Activated CD8-positive, alpha-beta T cell treated with anti-CD3 and anti-CD28 coated beads, Interleukin-2, amount 10 ng/mL, durations not matched to agents 7 days and 5 days (primary cell): ENCODE measurements around the gene RNF208. TPM values are rescaled to one million over a fixed set of nuclear protein-coding genes. Genes with fewer than 3 reads are reported as not detected.
"Not testable (repeated sequence)": the region's sequence is repeated elsewhere in the genome, so short reads cannot be mapped to it uniquely, and the experiment has no call there.

Experiments used
- ATAC-seq: fragments of 150-1000 bp; cut with Tn5 transposase; one replicate; pipeline ENCODE4 v1.10.0; 2021; ENCODE audit warnings: moderate library complexity
- CTCF ChIA-PET: fragments of 350-600 bp; sonication (Branson Sonifier 250); formaldehyde crosslinking; loops from one replicate; lab custom pipeline; 2021; ENCODE audit warnings: antibody characterized with exemption; lab: Charles Lee
- POLR2A ChIA-PET: fragments of 350-600 bp; sonication (Branson Sonifier 250); formaldehyde crosslinking; loops from one replicate; lab custom pipeline; 2021; ENCODE audit warnings: antibody characterized with exemption; lab: Charles Lee
- DNase-seq: peaks from one replicate; pipeline ENCODE4 v3.0.0-alpha.2; 2020
- H3K27ac Mint-ChIP-seq: one replicate; pipeline ENCODE4 v1.8.0; 2021; ENCODE audit warnings: mild to moderate bottlenecking, mixed read lengths
- H3K27me3 Mint-ChIP-seq: one replicate; pipeline ENCODE4 v1.8.0; 2021; ENCODE audit warnings: low read depth, mixed read lengths
- H3K36me3 Mint-ChIP-seq: one replicate; pipeline ENCODE4 v1.8.0; 2021; ENCODE audit warnings: low read depth, mixed read lengths
- H3K4me1 Mint-ChIP-seq: one replicate; pipeline ENCODE4 v1.8.0; 2021; ENCODE audit warnings: low read depth, mixed read lengths
- H3K4me3 Mint-ChIP-seq: one replicate; pipeline ENCODE4 v1.8.0; 2021; ENCODE audit warnings: mild to moderate bottlenecking, mixed read lengths
- H3K9me3 Mint-ChIP-seq: one replicate; pipeline ENCODE4 v1.8.0; 2022; ENCODE audit warnings: mixed read lengths; ENCODE audit not compliant: insufficient read depth
- total RNA-seq, 2 experiments: library from RNA; stranded (reverse); gene quantifications; one replicate each; pipeline ENCODE4 v1.2.3, GENCODE V29; 2021

Gene RNF208
- total RNA-seq, 2 experiments from 2014 or later, result 3.6 to 4.5 TPM

DNA sequence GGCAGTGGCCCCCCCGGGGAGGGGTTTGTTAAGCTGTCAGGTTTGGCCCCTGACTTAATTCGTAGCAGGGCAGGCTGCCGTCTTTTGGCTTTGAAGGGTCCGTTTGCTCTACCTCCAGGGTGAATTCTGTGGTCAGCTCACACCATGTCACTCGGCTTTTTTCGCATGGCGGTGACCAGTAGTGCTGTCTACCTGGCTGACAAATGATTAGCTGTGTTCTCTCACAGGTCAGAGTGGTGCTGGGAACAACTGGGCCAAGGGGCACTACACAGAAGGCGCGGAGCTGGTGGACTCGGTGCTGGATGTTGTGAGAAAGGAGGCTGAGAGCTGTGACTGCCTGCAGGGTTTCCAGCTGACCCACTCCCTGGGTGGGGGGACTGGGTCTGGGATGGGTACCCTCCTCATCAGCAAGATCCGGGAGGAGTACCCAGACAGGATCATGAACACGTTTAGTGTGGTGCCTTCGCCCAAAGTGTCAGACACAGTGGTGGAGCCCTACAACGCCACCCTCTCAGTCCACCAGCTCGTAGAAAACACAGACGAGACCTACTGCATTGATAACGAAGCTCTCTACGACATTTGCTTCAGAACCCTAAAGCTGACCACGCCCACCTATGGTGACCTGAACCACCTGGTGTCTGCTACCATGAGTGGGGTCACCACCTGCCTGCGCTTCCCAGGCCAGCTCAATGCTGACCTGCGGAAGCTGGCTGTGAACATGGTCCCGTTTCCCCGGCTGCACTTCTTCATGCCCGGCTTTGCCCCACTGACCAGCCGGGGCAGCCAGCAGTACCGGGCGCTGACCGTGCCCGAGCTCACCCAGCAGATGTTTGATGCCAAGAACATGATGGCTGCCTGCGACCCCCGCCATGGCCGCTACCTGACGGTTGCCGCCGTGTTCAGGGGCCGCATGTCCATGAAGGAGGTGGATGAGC, 20.5 kb upstream of the RNF208 start:
- Mint-ChIP-seq H3K27ac (peak overlapping the region; percentile 87), H3K9me3 (no peaks in the 10 kb centered on the region), H3K4me3 (peak overlapping the region; percentile 85), H3K36me3 (peaks cover 31% of the 10 kb centered on the region), H3K4me1 (peaks cover 35% of the 10 kb centered on the region), H3K27me3 (no peaks in the 10 kb centered on the region)
- CTCF ChIA-PET, result interaction anchor here (1.2 to 5.0 kb wide), 3 partner anchors 12 to 208 kb away, joined by 3 to 32 read pairs (median 3); partner anchors contain the start of gene NELFB
- POLR2A ChIA-PET, result interaction anchor here (0.8 to 3.8 kb wide), 6 partner anchors 12 to 172 kb away, joined by 3 to 87 read pairs (median 6); partner anchors contain the start of genes MAN1B1, NELFB, SAPCD2 and TPRN
- ATAC-seq, result no peak
- no peak for DNase-seq

DNA sequence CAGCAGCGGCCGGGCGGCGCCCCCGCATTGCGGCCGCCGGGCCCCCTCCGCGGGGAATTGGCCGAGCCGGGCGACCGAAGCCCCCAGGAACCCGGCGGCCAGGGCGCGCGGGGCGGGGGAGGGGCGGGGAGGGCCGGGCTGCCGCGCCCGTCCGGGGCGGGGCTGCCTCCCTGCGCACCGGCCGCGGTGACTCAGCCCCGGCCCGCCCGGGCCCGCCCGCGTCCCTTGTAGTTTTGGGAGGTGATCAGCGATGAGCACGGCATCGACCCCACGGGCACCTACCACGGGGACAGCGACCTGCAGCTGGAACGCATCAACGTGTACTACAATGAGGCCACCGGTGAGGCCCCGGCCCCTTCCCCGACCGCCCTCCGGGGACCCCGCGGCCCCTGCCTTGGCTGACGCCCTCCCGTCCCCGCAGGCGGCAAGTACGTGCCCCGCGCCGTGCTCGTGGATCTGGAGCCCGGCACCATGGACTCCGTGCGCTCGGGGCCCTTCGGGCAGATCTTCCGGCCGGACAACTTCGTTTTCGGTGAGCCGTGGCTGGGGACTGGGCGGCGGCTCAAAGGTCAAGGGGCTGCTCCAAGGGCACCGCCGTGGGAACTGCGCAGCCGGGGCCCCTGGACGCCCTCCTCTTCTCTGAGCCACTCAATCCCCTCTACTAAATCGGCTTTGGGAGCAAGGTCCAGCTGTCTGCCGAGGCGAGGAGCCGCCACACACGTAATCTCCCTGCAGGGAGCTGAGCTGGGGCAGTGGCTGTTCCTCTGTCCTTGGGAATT, 19.6 kb upstream of the RNF208 start:
- Mint-ChIP-seq H3K4me1 (peaks cover 38% of the 10 kb centered on the region), H3K27me3 (no peaks in the 10 kb centered on the region), H3K4me3 (peak overlapping the region; percentile 86), H3K36me3 (peaks cover 31% of the 10 kb centered on the region), H3K27ac (peak overlapping the region; percentile 87), H3K9me3 (no peaks in the 10 kb centered on the region)
- ChIA-PET POLR2A (interaction anchor here (0.8 to 3.8 kb wide), 18 partner anchors 13 to 377 kb away, joined by 3 to 87 read pairs (median 5); partner anchors contain the start of genes CYSRT1, EHMT1, EXD3 and MAN1B1), CTCF (interaction anchor here (1.3 to 5.0 kb wide), 4 partner anchors 13 to 146 kb away, joined by 3 to 32 read pairs (median 6); partner anchors contain the start of genes CYSRT1, NELFB and TOR4A)
- ATAC-seq, result peak; percentile 20
- DNase-seq, result peak; percentile 69

DNA sequence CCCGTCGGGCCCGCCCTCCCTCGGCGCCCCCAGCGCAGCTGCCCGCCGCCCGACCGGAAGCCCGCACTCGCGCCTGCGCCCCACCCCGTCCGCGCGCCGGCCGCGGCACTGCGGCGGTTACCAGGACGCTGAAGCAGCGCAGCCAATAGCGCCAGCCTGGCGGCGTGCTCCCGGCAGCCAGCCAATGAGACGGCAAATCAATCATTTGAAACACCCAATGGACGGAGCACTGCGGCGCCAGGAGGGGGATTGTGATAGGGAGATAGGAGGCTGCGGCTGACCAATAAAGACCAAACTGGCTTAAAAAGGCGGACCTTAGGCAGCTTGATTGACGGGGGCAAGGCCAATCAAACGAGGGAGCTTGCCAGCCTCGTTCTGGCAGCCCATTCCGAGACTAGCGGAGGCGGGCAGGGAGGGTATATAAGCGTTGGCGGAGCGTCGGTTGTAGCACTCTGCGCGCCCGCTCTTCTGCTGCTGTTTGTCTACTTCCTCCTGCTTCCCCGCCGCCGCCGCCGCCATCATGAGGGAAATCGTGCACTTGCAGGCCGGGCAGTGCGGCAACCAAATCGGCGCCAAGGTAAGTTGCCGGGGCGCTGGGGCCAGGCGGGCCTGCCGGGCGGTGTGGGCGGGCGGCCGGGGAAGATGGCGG, 18.9 kb upstream of the RNF208 start, which contains the start of gene TUBB4B:
Gene TUBB4B, plus strand, starts transcription at position 447 of the 649 bp plus-strand sequence. Its CDS starts 74 bp downstream, at position 521.
- peak within 1 kb of the TSS; percentile 86 for H3K4me3 Mint-ChIP-seq
- peak within 1 kb of the TSS; percentile 94 for H3K27ac Mint-ChIP-seq
- ATAC-seq (peak; percentile 80), DNase-seq (peak; percentile 99)
- H3K36me3 Mint-ChIP-seq, result peaks cover 31% of the 10 kb centered on the region
- no peaks in the 10 kb centered on the region for H3K27me3 Mint-ChIP-seq
- POLR2A ChIA-PET, result interaction anchor here (0.6 to 3.8 kb wide), 42 partner anchors 9 to 433 kb away, joined by 3 to 87 read pairs (median 4); partner anchors contain the start of genes CYSRT1, EHMT1, EXD3 and LRRC26
- no peaks in the 10 kb centered on the region for H3K9me3 Mint-ChIP-seq
- peaks cover 40% of the 10 kb centered on the region for H3K4me1 Mint-ChIP-seq
- CTCF ChIA-PET, result interaction anchor here (0.9 to 5.0 kb wide), 9 partner anchors 14 to 212 kb away, joined by 3 to 32 read pairs (median 4); partner anchors contain the start of genes CYSRT1, NELFB, RNF208 and RNF224

DNA sequence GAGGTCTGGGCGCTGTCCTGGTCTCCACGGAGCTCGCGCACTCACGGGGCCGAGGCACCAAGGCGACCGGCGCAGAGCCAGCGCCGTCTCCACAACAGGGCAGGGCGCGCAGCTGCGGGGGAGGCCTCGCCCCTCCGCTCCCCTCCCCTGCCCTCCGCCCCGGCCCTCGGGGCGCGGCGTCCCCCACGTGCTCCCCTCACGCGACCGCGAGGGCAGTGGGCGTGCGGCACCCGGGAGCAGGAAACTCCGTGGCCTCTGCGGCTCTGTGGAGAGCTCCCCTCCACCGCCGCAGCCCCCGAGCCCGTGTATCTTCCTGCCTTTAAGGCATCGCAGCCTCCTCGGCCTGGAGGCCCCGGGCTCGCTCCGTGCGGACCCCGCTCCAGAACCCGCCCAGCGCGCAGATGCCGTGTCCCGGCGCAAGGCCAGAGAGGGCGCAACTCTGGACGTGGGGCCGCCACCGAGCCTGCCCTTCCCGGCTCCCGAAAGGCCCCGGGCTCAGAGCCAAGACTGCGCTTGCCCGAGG, 18.3 kb upstream of the RNF208 start:
- ATAC-seq, result peak; percentile 24
- ChIA-PET POLR2A (interaction anchor here (0.6 to 3.8 kb wide), 43 partner anchors 9 to 433 kb away, joined by 3 to 87 read pairs (median 4); partner anchors contain the start of genes CYSRT1, EHMT1, EXD3 and LRRC26), CTCF (interaction anchor here (0.8 to 5.0 kb wide), 11 partner anchors 13 to 211 kb away, joined by 3 to 32 read pairs (median 3); partner anchors contain the start of genes CYSRT1, MAN1B1, NELFB and RNF208)
- peak overlapping the region; percentile 72 for H3K4me3 Mint-ChIP-seq
- H3K27ac Mint-ChIP-seq, result peak overlapping the region; percentile 52
- H3K4me1 Mint-ChIP-seq, result peaks cover 40% of the 10 kb centered on the region
- peaks cover 31% of the 10 kb centered on the region for H3K36me3 Mint-ChIP-seq
- no peaks in the 10 kb centered on the region for H3K27me3 Mint-ChIP-seq
- peak; percentile 75 for DNase-seq
- no peaks in the 10 kb centered on the region for H3K9me3 Mint-ChIP-seq

DNA sequence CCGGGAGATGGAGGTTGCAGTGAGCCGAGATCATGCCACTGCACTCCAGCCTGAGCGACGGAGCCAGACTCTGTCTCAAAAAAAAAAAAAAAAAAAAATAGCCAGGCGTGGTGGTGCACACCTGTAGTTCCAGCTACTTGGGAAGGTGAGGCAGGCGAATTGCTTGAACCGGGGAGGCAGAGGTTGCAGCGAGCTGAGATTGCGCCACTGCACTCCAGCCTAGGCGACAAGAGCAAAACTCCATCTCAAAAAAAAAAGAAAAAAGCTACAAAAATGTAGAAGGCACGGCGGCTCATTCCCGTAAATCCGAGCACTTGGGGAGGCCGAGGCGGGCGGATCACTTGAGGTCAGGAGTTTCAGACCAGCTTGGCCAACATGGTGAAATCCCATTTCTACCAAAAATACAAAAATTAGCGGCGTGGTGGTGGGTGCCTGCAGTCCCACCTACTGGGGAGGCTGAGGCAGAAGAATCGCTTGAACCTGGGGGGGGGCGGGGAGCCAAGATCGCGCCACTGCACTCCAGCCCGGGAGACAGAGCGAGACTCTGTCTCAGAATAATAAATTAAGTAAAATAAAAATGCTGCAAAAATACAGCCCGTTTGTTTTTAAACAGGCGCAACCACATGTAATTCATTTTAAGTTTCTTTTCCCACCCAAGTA, 17.6 kb upstream of the RNF208 start:
- DNase-seq, H3K9me3 Mint-ChIP-seq, ATAC-seq, H3K27me3 Mint-ChIP-seq: not testable (repeated sequence)
- CTCF ChIA-PET, result interaction anchor here (0.8 to 5.0 kb wide), 8 partner anchors 12 to 172 kb away, joined by 3 to 32 read pairs (median 4); partner anchors contain the start of genes CYSRT1, MAN1B1, NELFB and RNF208
- POLR2A ChIA-PET, result interaction anchor here (0.6 to 3.8 kb wide), 18 partner anchors 15 to 358 kb away, joined by 3 to 87 read pairs (median 6); partner anchors contain the start of genes CYSRT1, LRRC26, MAN1B1 and NELFB
- Mint-ChIP-seq H3K4me1 (peaks cover 40% of the 10 kb centered on the region), H3K27ac (peak overlapping the region; percentile 68), H3K36me3 (peaks cover 31% of the 10 kb centered on the region), H3K4me3 (peak overlapping the region; percentile 72)

DNA sequence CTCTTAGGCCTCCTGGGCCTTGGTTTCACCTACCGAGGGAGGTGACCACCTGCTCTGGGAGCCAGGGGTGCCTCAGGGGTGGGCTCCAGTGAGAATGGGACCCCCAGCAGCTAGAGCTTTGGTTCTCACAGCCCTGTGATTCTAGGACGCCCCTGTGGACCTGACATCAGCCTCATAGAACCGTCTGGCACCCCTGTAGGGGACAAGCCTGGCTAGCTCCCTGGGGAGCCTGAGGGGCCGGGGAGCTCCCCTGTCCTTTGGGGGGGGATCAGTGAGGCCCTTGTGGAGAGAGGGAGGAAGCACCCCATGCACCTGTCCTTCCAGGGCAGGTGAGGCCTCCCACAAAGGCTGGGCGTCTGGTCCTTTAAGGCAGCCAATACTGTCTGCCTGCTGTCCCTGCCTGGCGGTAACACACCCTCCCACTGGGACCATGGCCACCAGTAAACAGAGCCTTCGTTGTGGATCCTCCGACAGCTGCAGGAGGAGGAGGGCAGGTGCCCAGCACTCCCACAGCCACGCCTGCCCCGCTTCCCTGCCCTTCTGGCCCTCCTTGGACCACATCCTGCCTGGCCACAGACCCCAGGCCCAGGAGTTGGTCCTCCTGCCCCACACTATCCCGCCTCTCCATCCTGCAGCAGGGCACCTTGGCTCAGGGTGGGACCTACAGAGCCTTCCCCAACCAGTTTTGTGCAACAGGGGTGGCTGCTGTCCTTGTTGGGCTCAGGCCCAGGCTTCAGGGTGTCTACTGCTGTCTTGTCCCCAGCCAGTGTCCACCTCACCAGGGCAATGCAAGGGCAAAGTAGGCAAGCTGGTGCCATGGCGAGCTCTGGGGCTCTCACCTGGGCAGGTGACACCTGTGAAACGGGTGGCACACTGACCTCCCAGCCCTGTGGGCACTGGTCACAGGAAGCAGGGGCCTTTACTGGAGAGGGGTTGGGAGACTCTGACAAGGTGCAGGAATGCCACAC, 16.0 kb upstream of the RNF208 start:
- ChIA-PET CTCF (interaction anchor here (0.7 to 5.2 kb wide), 10 partner anchors 10 to 167 kb away, joined by 3 to 73 read pairs (median 6); partner anchors contain the start of genes CYSRT1, NELFB, RNF208 and RNF224), POLR2A (interaction anchor here (0.6 to 1.7 kb wide), 4 partner anchors 11 to 28 kb away, joined by 3 to 4 read pairs (median 3); partner anchors contain the start of gene RNF224)
- ATAC-seq (no peak), DNase-seq (no peak)
- H3K36me3 Mint-ChIP-seq, result peaks cover 21% of the 10 kb centered on the region
- peaks cover 3% of the 10 kb centered on the region for H3K27me3 Mint-ChIP-seq
- H3K27ac Mint-ChIP-seq, result peak overlapping the region; percentile 46
- H3K4me1 Mint-ChIP-seq, result peaks cover 29% of the 10 kb centered on the region
- no peaks in the 10 kb centered on the region for H3K9me3 Mint-ChIP-seq
- H3K4me3 Mint-ChIP-seq, result no peak overlapping the region

DNA sequence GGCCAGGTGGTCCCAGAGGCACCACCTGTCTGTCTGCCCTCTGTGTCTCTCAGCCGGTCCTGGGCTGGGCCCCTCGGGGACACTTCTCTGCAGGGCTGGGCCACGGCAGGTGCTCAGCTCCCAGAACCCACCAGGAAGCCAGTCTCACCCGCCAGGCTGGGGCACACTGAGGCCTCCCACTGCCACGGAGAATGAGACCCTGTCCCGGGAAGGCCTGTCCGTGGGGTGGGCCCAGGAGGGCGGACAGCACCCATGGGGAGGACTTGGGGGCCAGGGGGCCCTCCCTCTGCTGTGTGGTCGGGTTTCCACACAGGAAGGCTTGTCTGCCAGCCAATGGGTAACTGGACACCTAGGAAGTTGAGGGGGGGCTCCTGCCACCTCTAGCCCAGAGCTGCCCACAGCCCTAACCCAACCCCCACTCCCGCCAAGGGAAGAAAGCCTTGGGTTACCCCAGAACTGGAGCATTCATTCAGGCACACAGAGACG, 14.9 kb upstream of the RNF208 start:
- Mint-ChIP-seq H3K4me3 (no peak overlapping the region), H3K27me3 (peaks cover 3% of the 10 kb centered on the region), H3K4me1 (peaks cover 20% of the 10 kb centered on the region), H3K27ac (no peak overlapping the region), H3K9me3 (no peaks in the 10 kb centered on the region), H3K36me3 (peaks cover 10% of the 10 kb centered on the region)
- ChIA-PET POLR2A (interaction anchor here (0.6 to 1.7 kb wide), 6 partner anchors 8 to 166 kb away, joined by 3 to 5 read pairs (median 3); partner anchors contain the start of genes ANAPC2, RNF208 and RNF224), CTCF (interaction anchor here (0.6 to 5.2 kb wide), 44 partner anchors 9 to 441 kb away, joined by 3 to 73 read pairs (median 4); partner anchors contain the start of genes ABCA2, ANAPC2, CCDC183 and CYSRT1)
- ATAC-seq (no peak), DNase-seq (no peak)

DNA sequence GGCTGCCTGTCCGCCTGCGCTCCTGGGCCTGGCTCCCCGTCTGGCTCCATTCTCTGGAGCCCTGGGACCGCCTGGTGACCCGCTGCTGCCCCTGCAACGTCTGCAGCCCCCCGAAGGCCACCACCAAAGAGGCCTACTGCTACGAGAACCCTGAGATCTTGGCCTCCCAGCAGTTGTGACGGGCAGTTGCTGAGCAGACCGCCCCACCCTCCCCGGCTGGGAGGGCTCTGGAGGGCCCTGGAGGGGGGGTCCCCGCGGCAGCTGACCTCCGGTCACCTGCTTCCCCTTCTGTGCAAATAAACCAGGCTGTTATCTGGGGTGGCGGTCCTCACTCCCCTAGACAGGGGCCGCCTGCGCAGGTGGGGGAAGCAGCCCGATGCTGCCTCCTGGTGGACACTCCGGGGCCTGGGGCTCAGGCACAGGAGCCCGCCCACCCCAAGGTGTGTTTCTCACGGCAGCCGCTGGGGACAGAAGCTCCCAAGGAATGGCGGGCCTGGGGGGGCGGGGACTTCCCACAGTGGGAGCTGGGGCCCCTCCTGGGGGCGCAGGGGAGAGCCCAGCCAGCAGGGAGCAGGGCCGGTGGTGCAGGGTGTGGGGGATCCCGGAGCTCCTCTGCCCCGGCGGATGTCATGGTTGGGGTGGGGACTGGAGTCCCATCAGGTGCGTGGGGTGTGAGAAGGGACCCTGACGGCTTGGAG, 14.3 kb upstream of the RNF208 start:
- Mint-ChIP-seq H3K4me3 (no peak overlapping the region), H3K27ac (no peak overlapping the region), H3K36me3 (peaks cover 8% of the 10 kb centered on the region), H3K27me3 (peaks cover 3% of the 10 kb centered on the region), H3K9me3 (no peaks in the 10 kb centered on the region), H3K4me1 (peaks cover 20% of the 10 kb centered on the region)
- peak; percentile 93 for DNase-seq
- ChIA-PET CTCF (interaction anchor here (0.6 to 5.2 kb wide), 44 partner anchors 9 to 440 kb away, joined by 3 to 73 read pairs (median 4); partner anchors contain the start of genes ABCA2, ANAPC2, CCDC183 and CYSRT1), POLR2A (interaction anchor here (0.6 to 1.7 kb wide), 6 partner anchors 9 to 165 kb away, joined by 3 to 5 read pairs (median 3); partner anchors contain the start of genes ANAPC2, RNF208 and RNF224)
- ATAC-seq, result peak; percentile 29
